HUES6 (cell line): ENCODE results near the gene SCNN1A.
A peak's percentile ranks its signal among the peaks of the same experiment; 100 is the strongest.

Experiments
- H3K27ac ChIP-seq: 2 replicates; pipeline ENCODE4 v1.7.0; 2013; ENCODE audit warnings: low read depth, mild to moderate bottlenecking, low read length, inconsistent platforms
- H3K27me3 ChIP-seq: 2 replicates; pipeline ENCODE4 v1.6.1; 2013; ENCODE audit warnings: low read length; ENCODE audit not compliant: control insufficient read depth, insufficient read depth
- H3K36me3 ChIP-seq: 2 replicates; pipeline ENCODE4 v1.6.1; 2013; ENCODE audit warnings: low read length; ENCODE audit not compliant: control insufficient read depth, insufficient read depth
- H3K4me1 ChIP-seq: 2 replicates; pipeline ENCODE4 v1.6.1; 2013; ENCODE audit warnings: low read length; ENCODE audit not compliant: control insufficient read depth, insufficient read depth
- H3K4me3 ChIP-seq: 2 replicates; pipeline ENCODE4 v1.5.1; 2013; ENCODE audit warnings: low read depth, low read length
- H3K9ac ChIP-seq: one replicate; pipeline ENCODE4 v1.6.1; 2013; ENCODE audit warnings: mild to moderate bottlenecking, low read length
- H3K9me3 ChIP-seq: 2 replicates; pipeline ENCODE4 v1.6.1; 2013; ENCODE audit warnings: low read depth, low read length; ENCODE audit not compliant: control insufficient read depth, insufficient read depth

Gene SCNN1A

GRCh38 chr12:6374786-6375160 is 590 bp downstream of the SCNN1A start:
- Histone ChIP-seq H3K27ac (peak overlapping the region; percentile 64; the same call in 1 of the 2 replicates), H3K27me3 (peaks cover 5% of the 10 kb centered on the region; the same call in 1 of the 2 replicates), H3K4me3 (peak overlapping the region; percentile 72), H3K36me3 (no peaks in the 10 kb centered on the region), H3K4me1 (peaks cover 59% of the 10 kb centered on the region), H3K9ac (peak overlapping the region; percentile 82), H3K9me3 (no peaks in the 10 kb centered on the region)

DNA sequence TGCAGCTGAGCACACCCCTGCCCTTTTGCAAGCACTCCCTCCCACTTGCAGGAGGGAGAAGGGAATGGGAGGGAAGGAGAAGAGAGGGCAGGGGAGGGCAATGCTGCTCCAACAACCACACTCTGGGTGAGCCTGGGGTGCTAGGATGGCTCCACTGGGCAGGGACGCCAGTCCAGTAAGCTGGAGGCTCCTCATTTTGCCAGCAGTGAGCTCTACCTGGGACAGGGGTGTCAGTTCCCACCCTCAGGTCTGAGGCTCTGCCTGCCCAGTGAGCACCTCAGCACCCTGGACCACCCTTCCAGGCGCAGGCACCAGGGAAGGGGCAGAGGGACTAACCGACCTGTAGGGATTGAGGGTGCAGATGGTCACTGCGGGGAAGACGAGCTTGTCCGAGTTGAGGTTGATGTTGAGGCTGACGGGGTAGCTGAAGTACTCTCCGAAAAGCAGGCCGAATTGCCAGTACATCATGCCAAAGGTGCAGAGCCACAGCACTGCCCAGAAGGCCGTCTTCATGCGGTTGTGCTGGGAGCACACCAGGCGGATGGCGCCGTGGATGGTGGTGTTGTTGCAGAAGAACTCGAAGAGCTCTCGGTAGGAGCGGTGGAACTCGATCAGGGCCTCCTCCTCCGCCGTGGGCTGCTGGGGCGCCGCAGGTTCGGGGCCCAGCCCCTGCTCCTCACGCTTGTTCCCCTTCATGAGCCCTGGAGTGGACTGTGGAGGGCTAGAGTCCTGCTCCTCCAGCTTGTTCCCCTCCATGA is 1.2 kb downstream of the SCNN1A start:
- Histone ChIP-seq H3K27ac (peak overlapping the region; percentile 64; the same call in 1 of the 2 replicates), H3K36me3 (no peaks in the 10 kb centered on the region), H3K4me3 (peak overlapping the region; percentile 72), H3K4me1 (peaks cover 61% of the 10 kb centered on the region), H3K9me3 (no peaks in the 10 kb centered on the region), H3K27me3 (peaks cover 5% of the 10 kb centered on the region; the same call in 1 of the 2 replicates), H3K9ac (peak overlapping the region; percentile 82)

- H3K9ac ChIP-seq: peak overlapping the region; percentile 82
- H3K36me3 ChIP-seq: no peaks in the 10 kb centered on the region
- H3K9me3 ChIP-seq: no peaks in the 10 kb centered on the region
- H3K4me3 ChIP-seq: peak overlapping the region; percentile 72
- peaks cover 5% of the 10 kb centered on the region; the same call in 1 of the 2 replicates for H3K27me3 ChIP-seq
- peaks cover 71% of the 10 kb centered on the region for H3K4me1 ChIP-seq
- H3K27ac ChIP-seq: peak overlapping the region; percentile 59; the same call in 1 of the 2 replicates
Measured at GRCh38 chr12:6373022-6373787, 2.2 kb downstream of the SCNN1A start.

DNA sequence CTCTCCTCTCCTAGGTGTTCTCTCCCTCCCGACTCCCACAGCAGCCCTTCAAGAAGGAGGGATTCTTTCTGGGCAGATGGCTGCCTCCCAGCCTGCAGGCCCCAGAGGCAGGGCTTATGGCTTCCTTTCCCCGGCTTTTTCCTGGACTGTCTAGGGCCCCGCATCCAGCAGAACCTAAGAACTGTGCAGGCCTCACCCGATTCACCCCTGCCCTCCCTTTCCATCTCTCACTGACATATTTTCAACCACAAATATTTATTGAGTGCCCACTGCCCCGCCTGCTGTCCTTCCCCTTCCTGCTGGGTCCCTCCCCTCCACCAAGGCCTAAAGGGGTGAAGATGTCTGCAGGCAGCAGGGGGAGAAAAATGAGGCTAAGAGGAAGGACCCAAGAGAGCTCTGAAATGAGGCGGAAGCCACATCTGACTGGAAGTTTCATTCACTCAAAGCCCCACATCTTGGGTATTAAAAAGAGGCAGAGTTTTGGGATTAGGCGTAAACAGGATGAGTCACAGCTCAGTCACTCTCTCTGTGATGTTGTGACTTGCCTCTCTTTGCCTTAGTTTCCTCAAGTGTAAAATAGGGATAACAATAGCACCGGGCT is 2.9 kb downstream of the SCNN1A start:
- peak overlapping the region; percentile 72 for H3K4me3 ChIP-seq
- H3K9me3 ChIP-seq: no peaks in the 10 kb centered on the region
- peak overlapping the region; percentile 82 for H3K9ac ChIP-seq
- peak overlapping the region; percentile 59 for H3K27ac ChIP-seq
- H3K36me3 ChIP-seq: peaks cover 1% of the 10 kb centered on the region
- H3K4me1 ChIP-seq: peaks cover 69% of the 10 kb centered on the region
- H3K27me3 ChIP-seq: peaks cover 5% of the 10 kb centered on the region; the same call in 1 of the 2 replicates

GRCh38 chr12:6370994-6371754 is 4.2 kb downstream of the SCNN1A start:
- Histone ChIP-seq H3K36me3 (peaks cover 5% of the 10 kb centered on the region), H3K9ac (peak overlapping the region; percentile 50), H3K27me3 (peaks cover 5% of the 10 kb centered on the region; the same call in 1 of the 2 replicates), H3K4me3 (peak overlapping the region; percentile 42), H3K27ac (peak overlapping the region; percentile 74), H3K4me1 (peaks cover 56% of the 10 kb centered on the region), H3K9me3 (no peaks in the 10 kb centered on the region)

DNA sequence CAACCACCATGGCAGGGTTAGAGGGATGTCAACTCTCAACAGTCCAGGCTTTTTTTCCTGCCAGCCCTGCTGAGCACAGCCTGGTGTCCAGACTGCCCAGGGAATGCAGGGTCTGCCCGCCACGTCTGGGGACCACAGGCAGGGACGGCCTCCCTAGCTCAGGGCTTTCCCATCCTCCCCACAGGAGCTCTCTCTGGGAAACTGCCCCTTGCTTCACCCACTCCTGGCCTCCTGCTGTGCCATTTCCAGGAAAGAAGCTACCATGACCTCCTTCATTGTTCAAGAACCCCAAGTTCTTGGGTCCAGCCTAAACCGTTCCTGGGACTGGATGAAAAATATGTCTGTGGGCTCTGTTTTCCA is 4.8 kb downstream of the SCNN1A start:
- peak overlapping the region; percentile 74 for H3K27ac ChIP-seq
- peaks cover 50% of the 10 kb centered on the region for H3K4me1 ChIP-seq
- H3K9me3 ChIP-seq: no peaks in the 10 kb centered on the region
- H3K4me3 ChIP-seq: peak overlapping the region; percentile 42
- H3K9ac ChIP-seq: peak overlapping the region; percentile 50
- H3K36me3 ChIP-seq: peaks cover 6% of the 10 kb centered on the region
- H3K27me3 ChIP-seq: peaks cover 5% of the 10 kb centered on the region; the same call in 1 of the 2 replicates

GRCh38 chr12:6369916-6370575 is 5.3 kb downstream of the SCNN1A start:
- H3K27ac ChIP-seq: peak overlapping the region; percentile 74; the same call in 1 of the 2 replicates

DNA sequence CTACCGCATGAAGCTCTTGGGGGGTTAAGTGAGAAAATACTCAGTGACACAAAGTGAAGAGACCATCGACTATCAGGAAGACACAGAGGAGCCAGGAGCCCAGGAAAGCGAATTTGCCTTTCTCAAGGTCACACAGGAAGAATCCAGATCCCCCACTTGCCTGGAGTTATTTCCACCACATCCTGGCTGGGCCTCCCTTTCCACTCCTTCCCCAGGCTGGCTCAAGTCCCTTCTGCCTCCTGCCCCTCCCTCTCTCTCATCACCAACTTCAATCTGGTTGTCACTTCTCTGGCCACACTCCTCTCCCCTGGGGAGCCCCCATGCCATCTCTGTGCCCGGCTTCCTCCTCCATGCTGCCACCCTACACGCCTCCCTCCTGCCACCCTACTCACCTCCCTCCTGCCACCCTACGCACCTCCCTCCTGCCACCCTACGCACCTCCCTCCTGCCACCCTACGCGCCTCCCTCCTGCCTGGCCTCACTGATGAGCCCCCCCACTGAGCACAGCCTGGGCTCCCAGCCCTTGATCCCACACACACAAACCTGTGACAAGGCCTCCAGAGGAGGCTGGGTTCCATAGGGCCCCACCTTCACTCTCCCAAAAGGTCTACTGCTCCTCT is 6.3 kb downstream of the SCNN1A start:
- Histone ChIP-seq H3K9ac (no peak overlapping the region), H3K9me3 (no peaks in the 10 kb centered on the region), H3K27ac (no peak overlapping the region; the same call in 1 of the 2 replicates), H3K4me1 (peaks cover 42% of the 10 kb centered on the region), H3K27me3 (peaks cover 2% of the 10 kb centered on the region; the same call in 1 of the 2 replicates), H3K36me3 (peaks cover 6% of the 10 kb centered on the region), H3K4me3 (no peak overlapping the region)

More at GRCh38 chr12:6369916-6370575, 5.3 kb downstream of the SCNN1A start:
- Histone ChIP-seq H3K4me1 (peaks cover 47% of the 10 kb centered on the region), H3K27me3 (peaks cover 5% of the 10 kb centered on the region; the same call in 1 of the 2 replicates), H3K4me3 (peak overlapping the region; percentile 42; the same call in 1 of the 2 replicates), H3K36me3 (peaks cover 6% of the 10 kb centered on the region), H3K9me3 (no peaks in the 10 kb centered on the region), H3K9ac (peak overlapping the region; percentile 50)

DNA sequence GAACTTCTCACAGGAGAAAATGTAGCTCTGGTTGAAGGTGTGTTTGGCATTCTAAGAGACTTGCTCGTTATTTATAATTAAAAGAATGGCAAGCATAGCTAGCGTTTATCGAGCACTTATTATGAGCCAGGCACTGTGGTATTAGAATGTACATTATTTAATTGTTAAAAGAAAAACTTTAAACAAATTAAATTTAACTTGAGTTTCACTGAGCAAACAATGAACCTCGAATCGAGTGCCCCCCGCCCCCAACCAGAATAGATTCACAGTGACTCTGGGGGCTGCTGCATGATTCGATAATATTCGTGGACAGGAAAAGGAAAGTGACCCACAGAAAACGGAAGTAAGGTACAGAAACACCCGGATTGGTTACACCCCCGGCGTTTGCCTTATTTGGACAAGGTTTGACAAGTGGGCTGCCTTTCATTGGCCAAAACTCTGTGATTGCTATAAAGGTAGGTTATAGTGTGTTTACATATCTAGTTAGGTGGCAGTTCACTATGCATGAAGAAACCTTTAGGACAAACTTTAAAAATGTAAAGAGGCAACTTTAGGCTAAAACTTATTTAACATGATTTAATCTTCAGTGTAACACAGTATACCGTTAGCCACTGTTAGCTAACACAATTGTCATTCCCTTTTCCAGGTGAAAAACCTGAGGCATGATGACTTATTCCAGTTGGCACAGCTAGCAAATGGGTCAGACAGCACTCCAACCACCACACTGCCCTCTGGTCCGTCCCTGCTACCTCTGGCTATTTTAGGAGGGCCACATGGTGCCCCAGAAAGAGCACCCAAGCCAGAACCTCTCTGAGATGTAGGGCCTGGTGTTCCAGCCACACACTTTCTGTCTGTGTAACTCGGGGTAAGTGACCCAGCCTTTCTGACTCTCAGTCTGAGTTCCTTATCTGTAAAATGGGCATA is 7.1 kb downstream of the SCNN1A start:
- H3K36me3 ChIP-seq: peaks cover 6% of the 10 kb centered on the region
- peak overlapping the region; percentile 19 for H3K9ac ChIP-seq
- no peaks in the 10 kb centered on the region for H3K27me3 ChIP-seq
- peak overlapping the region; percentile 18; the same call in 1 of the 2 replicates for H3K27ac ChIP-seq
- H3K9me3 ChIP-seq: no peaks in the 10 kb centered on the region
- peaks cover 46% of the 10 kb centered on the region for H3K4me1 ChIP-seq
- H3K4me3 ChIP-seq: no peak overlapping the region
